ENCODE measurements around the gene SLC43A2.
"Not testable (repeated sequence)": the region's sequence is repeated elsewhere in the genome, so short reads cannot be mapped to it uniquely, and the experiment has no call there.

SLC43A2 gene

GRCh38 chr17:1532836-1533602 lies 95.6 kb downstream of the SLC43A2 start:
- peak; percentile 52 for DNase-seq

GRCh38 chr17:1529863-1530262 lies 98.8 kb downstream of the SLC43A2 start:
- DNase-seq = no peak

- DNase-seq = not testable (repeated sequence)
These were observed 101.8 kb downstream of the SLC43A2 start for GRCh38 chr17:1526876-1527275.

DNA sequence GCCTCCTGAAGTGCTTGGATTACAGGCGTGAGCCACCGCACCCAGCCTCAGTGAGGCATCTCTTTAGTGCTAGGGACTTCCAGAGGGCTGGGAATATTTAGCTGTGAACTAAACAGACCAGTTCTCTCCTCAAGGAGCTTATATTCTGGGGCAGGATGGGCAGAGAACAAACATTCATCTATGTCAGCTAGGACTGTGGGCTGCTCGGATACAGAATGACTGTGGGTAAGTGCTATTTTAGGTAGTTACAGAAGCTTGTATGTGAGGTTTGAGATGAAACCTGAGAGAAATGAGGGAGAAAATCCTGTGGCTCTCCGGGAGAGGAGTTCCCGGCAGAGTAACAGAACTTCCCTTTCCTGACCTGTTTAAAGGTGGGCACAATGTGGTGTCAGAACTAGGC lies 106.0 kb downstream of the SLC43A2 start:
- no peak for DNase-seq

- no peak for DNase-seq
These were observed 107.5 kb downstream of the SLC43A2 start for GRCh38 chr17:1521086-1521640.

DNA sequence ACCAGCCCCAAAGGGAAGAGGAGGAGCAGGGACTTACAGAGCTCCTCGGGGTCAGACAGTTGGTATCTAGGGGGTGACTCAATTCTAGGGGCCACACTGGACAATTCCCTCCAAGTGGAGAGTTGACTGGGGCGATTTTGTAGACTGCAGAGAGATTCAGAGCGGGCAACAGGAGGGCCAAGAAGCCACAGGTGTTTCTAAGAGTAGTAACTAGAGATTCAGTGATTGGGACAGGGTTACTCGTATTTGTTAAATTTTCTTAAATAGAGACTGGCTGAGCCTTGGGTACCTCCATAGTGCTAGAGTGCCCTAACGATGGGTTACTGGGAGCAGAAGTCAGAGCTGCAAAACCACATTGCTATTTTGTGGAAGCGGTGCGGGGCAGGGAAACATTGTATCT lies 109.0 kb downstream of the SLC43A2 start:
- DNase-seq = no peak

All from activated T-cell treated with anti-CD3 and anti-CD28 coated beads, Interleukin-2, amount 50 U/mL, for 1 hour (primary cell).